ENCODE data around the gene TSHZ2. TPM values are rescaled to one million over a fixed set of nuclear protein-coding genes. Genes with fewer than 3 reads are reported as not detected.

Gene TSHZ2
- polyA plus RNA-seq, 3 donors: 1.2 to 47.5 (median 15.8) TPM

- no peak overlapping the region for H3K27ac ChIP-seq (ENCODE audit: low read depth, low read length)
- 91 to 100% (median 100%) methylated on average over 1 of the region's 1 CpG for WGBS, 3 donors
Measured at GRCh38 chr20:53292347-53292746, 320.2 kb downstream of the TSHZ2 start.

- no peak overlapping the region for H3K27ac ChIP-seq (ENCODE audit: low read depth, low read length)
- 92 to 98% (median 95%) methylated on average over 3 of the region's 3 CpGs for WGBS, 3 donors
Measured at GRCh38 chr20:53294804-53295203, 322.6 kb downstream of the TSHZ2 start.

- no peak overlapping the region for H3K27ac ChIP-seq (ENCODE audit: low read depth, low read length)
- WGBS, 3 donors: 52 to 69% (median 57%) methylated on average over 2 of the region's 2 CpGs
Measured at GRCh38 chr20:53296025-53296424, 323.9 kb downstream of the TSHZ2 start.

- WGBS, 3 donors: 83 to 87% (median 85%) methylated on average over 2 of the region's 2 CpGs
- H3K27ac ChIP-seq (ENCODE audit: low read depth, low read length): no peak overlapping the region
Measured at GRCh38 chr20:53296451-53297153, 324.4 kb downstream of the TSHZ2 start.

GRCh38 chr20:53297154-53297529 is 325.0 kb downstream of the TSHZ2 start:
- no peak overlapping the region for H3K27ac ChIP-seq (ENCODE audit: low read depth, low read length)
- 94 to 97% (median 94%) methylated on average over 7 of the region's 7 CpGs for WGBS, 3 donors

- WGBS, 3 donors: 92 to 95% (median 94%) methylated on average over 6 of the region's 6 CpGs
- no peak overlapping the region for H3K27ac ChIP-seq (ENCODE audit: low read depth, low read length)
Measured at GRCh38 chr20:53298260-53298659, 326.1 kb downstream of the TSHZ2 start.

GRCh38 chr20:53298911-53299310 is 326.8 kb downstream of the TSHZ2 start:
- 100% methylated on average over 1 of the region's 1 CpG for WGBS, 3 donors
- no peak overlapping the region for H3K27ac ChIP-seq (ENCODE audit: low read depth, low read length)

- 45 to 47% (median 47%) methylated on average over 4 of the region's 4 CpGs for WGBS, 3 donors
Measured at GRCh38 chr20:53299831-53300230, 327.7 kb downstream of the TSHZ2 start.

GRCh38 chr20:53301869-53302268 is 329.7 kb downstream of the TSHZ2 start:
- no peak overlapping the region for H3K27ac ChIP-seq (ENCODE audit: low read depth, low read length)
- 92 to 97% (median 95%) methylated on average over 13 of the region's 13 CpGs for WGBS, 3 donors

More at GRCh38 chr20:53299831-53300230, 327.7 kb downstream of the TSHZ2 start:
- H3K27ac ChIP-seq (ENCODE audit: low read depth, low read length): no peak overlapping the region

GRCh38 chr20:53302695-53303412 is 330.7 kb downstream of the TSHZ2 start:
- 66 to 74% (median 72%) methylated on average over 8 of the region's 8 CpGs for WGBS, 3 donors
- H3K27ac ChIP-seq (ENCODE audit: low read depth, low read length): no peak overlapping the region

- H3K27ac ChIP-seq (ENCODE audit: low read depth, low read length): no peak overlapping the region
- WGBS, 3 donors: 65 to 74% (median 65%) methylated on average over 4 of the region's 4 CpGs
Measured at GRCh38 chr20:53303413-53303760, 331.2 kb downstream of the TSHZ2 start.

- no peak overlapping the region for H3K27ac ChIP-seq (ENCODE audit: low read depth, low read length)
- 91 to 94% (median 93%) methylated on average over 3 of the region's 3 CpGs for WGBS, 3 donors
Measured at GRCh38 chr20:53304146-53304545, 332.0 kb downstream of the TSHZ2 start.

GRCh38 chr20:53306192-53306805 is 334.1 kb downstream of the TSHZ2 start:
- 48 to 64% (median 55%) methylated on average over 8 of the region's 8 CpGs for WGBS, 3 donors
- H3K27ac ChIP-seq (ENCODE audit: low read depth, low read length): no peak overlapping the region

- no peak overlapping the region for H3K27ac ChIP-seq (ENCODE audit: low read depth, low read length)
- 82 to 92% (median 86%) methylated on average over 16 of the region's 16 CpGs for WGBS, 3 donors
Measured at GRCh38 chr20:53307964-53308597, 335.9 kb downstream of the TSHZ2 start.

- no peak overlapping the region for H3K27ac ChIP-seq (ENCODE audit: low read depth, low read length)
- 87 to 91% (median 88%) methylated on average over 2 of the region's 2 CpGs for WGBS, 3 donors
Measured at GRCh38 chr20:53309515-53309914, 337.4 kb downstream of the TSHZ2 start.

GRCh38 chr20:53312957-53313356 is 340.8 kb downstream of the TSHZ2 start:
- 50 to 62% (median 61%) methylated on average over 2 of the region's 2 CpGs for WGBS, 3 donors
- H3K27ac ChIP-seq (ENCODE audit: low read depth, low read length): no peak overlapping the region

- WGBS, 3 donors: 84 to 90% (median 86%) methylated on average over 5 of the region's 5 CpGs
- H3K27ac ChIP-seq (ENCODE audit: low read depth, low read length): no peak overlapping the region
Measured at GRCh38 chr20:53316206-53316937, 344.2 kb downstream of the TSHZ2 start.

- 92 to 100% (median 100%) methylated on average over 1 of the region's 1 CpG for WGBS, 3 donors
Measured at GRCh38 chr20:53319200-53319599, 347.0 kb downstream of the TSHZ2 start.

More at GRCh38 chr20:53319200-53319599, 347.0 kb downstream of the TSHZ2 start:
- H3K27ac ChIP-seq (ENCODE audit: low read depth, low read length): no peak overlapping the region

Data from adipose tissue (tissue), 3 donors.